SK-N-SH (cell line): ENCODE results near the gene STAP2. TPM values are rescaled to one million over a fixed set of nuclear protein-coding genes. Genes with fewer than 3 reads are reported as not detected.

Source experiments
- CTCF ChIA-PET: fragments of 300-600, 350-600 bp; formaldehyde crosslinking; extraction: SDS; loops from one replicate; lab custom pipeline; 2021; lab: Yijun Ruan, JAX
- POLR2A ChIA-PET: fragments of 350-600 bp; sonication (Branson Sonifier 250); formaldehyde crosslinking; extraction: SDS; loops from one replicate; lab custom pipeline; 2020; ENCODE audit warnings: antibody characterized with exemption, inconsistent platforms; lab: Yijun Ruan, JAX
- DNase-seq: peaks from one replicate; pipeline ENCODE4 v3.0.0; 2012
- H2AFZ ChIP-seq: fragments of 200-600 bp; sonication (generic); 2 replicates; pipeline ENCODE4 v1.8.1; 2016; ENCODE audit warnings: antibody characterized with exemption, mild to moderate bottlenecking, low read depth
- H3F3A ChIP-seq: fragments of 200-600 bp; sonication (generic); replicated peaks from 2 replicates; pipeline ENCODE3; 2016; ENCODE audit warnings: antibody characterized with exemption, mild to moderate bottlenecking; ENCODE audit not compliant: insufficient read depth
- H3K27ac ChIP-seq, 2 experiments: fragments of 200-500 bp in 1 of 2; fragments of 200-600 bp in 1 of 2; sonication (Bioruptor generic) in 1 of 2; sonication (generic), shearing (Covaris generic) in 1 of 2; 2 replicates each; pipeline versions ENCODE4 v1.5.1 to v1.6.1; 2014 to 2016; ENCODE audit warnings: low read depth in 2 of 2, inconsistent platforms in 1 of 2, low read length in 1 of 2, mild to moderate bottlenecking in 1 of 2, mixed read lengths in 1 of 2
- H3K27me3 ChIP-seq: fragments of 200-600 bp; sonication (generic), shearing (Covaris generic); 2 replicates; pipeline ENCODE4 v1.6.1; 2016; ENCODE audit warnings: mixed run types; ENCODE audit not compliant: insufficient read depth
- H3K36me3 ChIP-seq, 2 experiments: fragments of 200-500 bp in 1 of 2; fragments of 200-600 bp in 1 of 2; sonication (Bioruptor generic) in 1 of 2; sonication (generic) in 1 of 2; replicated peaks in 1 of 2; 2 replicates each; pipeline versions ENCODE3 to v1.5.1; 2014 to 2016; ENCODE audit warnings: low read length in 1 of 2, mild to moderate bottlenecking in 1 of 2; ENCODE audit not compliant: insufficient read depth in 2 of 2, control insufficient read depth in 1 of 2
- H3K4me1 ChIP-seq, 2 experiments: fragments of 200-500 bp in 1 of 2; fragments of 200-600 bp in 1 of 2; sonication (Bioruptor generic) in 1 of 2; sonication (generic), shearing (Covaris generic) in 1 of 2; 2 replicates each; pipeline versions ENCODE4 v1.5.1 to v1.6.1; 2014 to 2016; ENCODE audit warnings: low read depth in 1 of 2, low read length in 1 of 2, mixed run types in 1 of 2; ENCODE audit not compliant: insufficient read depth in 2 of 2, control insufficient read depth in 1 of 2
- H3K4me2 ChIP-seq: fragments of 200-600 bp; sonication (generic), shearing (Covaris generic); 2 replicates; pipeline ENCODE4 v1.6.1; 2017; ENCODE audit warnings: mixed run types
- H3K4me3 ChIP-seq, 2 experiments: fragments of 200-500 bp in 1 of 2; fragments of 200-600 bp in 1 of 2; sonication (Bioruptor generic) in 1 of 2; sonication (generic), shearing (Covaris generic) in 1 of 2; 2 replicates each; pipeline versions ENCODE4 v1.5.1 to v1.8.1; 2014 to 2016; ENCODE audit warnings: low read depth in 2 of 2, inconsistent platforms in 1 of 2, low read length in 1 of 2, mild to moderate bottlenecking in 1 of 2, mixed read lengths in 1 of 2, moderate library complexity in 1 of 2
- H3K79me2 ChIP-seq: fragments of 200-600 bp; sonication (generic); 2 replicates; pipeline ENCODE4 v1.8.1; 2017; ENCODE audit warnings: mild to moderate bottlenecking; ENCODE audit not compliant: insufficient read depth
- H3K9ac ChIP-seq: fragments of 200-600 bp; sonication (generic); 2 replicates; pipeline ENCODE4 v1.6.1; 2017; ENCODE audit warnings: mixed run types
- H3K9me2 ChIP-seq: fragments of 200-600 bp; sonication (generic); 2 replicates; pipeline ENCODE4 v1.6.1; 2017; ENCODE audit warnings: mixed run types
- H3K9me3 ChIP-seq: fragments of 200-600 bp; sonication (generic); 2 replicates; pipeline ENCODE4 v1.6.1; 2017; ENCODE audit warnings: mixed run types, mild to moderate bottlenecking, moderate library complexity
- H4K20me1 ChIP-seq: fragments of 200-600 bp; sonication (generic); 2 replicates; pipeline ENCODE4 v1.6.1; 2017; ENCODE audit warnings: mild to moderate bottlenecking, mixed run types; ENCODE audit not compliant: insufficient read depth
- ELF1 ChIP-seq: IDR thresholded peaks from 2 replicates; pipeline ENCODE4 v1.4.0; 2012
- EP300 ChIP-seq, 2 experiments: IDR thresholded peaks; 2 replicates each; pipeline versions ENCODE4 v1.4.0 to v1.6.1; 2012; ENCODE audit warnings: borderline replicate concordance in 1 of 2, low read depth in 1 of 2, low read length in 1 of 2
- EZH2phosphoT487 ChIP-seq: fragments of 200-600 bp; sonication (generic); IDR thresholded peaks from 2 replicates; pipeline ENCODE4 v1.6.1; 2017; ENCODE audit warnings: low read depth, mixed run types, mild to moderate bottlenecking, antibody characterized with exemption, moderate library complexity, borderline replicate concordance
- FOSL2 ChIP-seq: IDR thresholded peaks from 2 replicates; pipeline ENCODE4 v1.4.0; 2012; ENCODE audit warnings: low read depth, mild to moderate bottlenecking, moderate library complexity, borderline replicate concordance
- FOXM1 ChIP-seq: IDR thresholded peaks from 2 replicates; pipeline ENCODE4 v1.4.0; 2012; ENCODE audit warnings: low read depth, mild to moderate bottlenecking
- GABPA ChIP-seq: IDR thresholded peaks from 2 replicates; pipeline ENCODE4 v1.4.0; 2012; ENCODE audit warnings: low read depth, mild to moderate bottlenecking
- GATA2 ChIP-seq: sonication (generic); formaldehyde crosslinking; IDR thresholded peaks from 2 replicates; pipeline ENCODE4 v1.5.0; 2020; ENCODE audit warnings: mild to moderate bottlenecking, missing genetic modification reagents
- MXI1 ChIP-seq: IDR thresholded peaks from 2 replicates; pipeline ENCODE4 v1.6.1; 2012; ENCODE audit warnings: mild to moderate bottlenecking, low read depth, low read length, improper control_type of control experiment
- NFIC ChIP-seq: IDR thresholded peaks from 2 replicates; pipeline ENCODE4 v1.4.0; 2012; ENCODE audit warnings: borderline replicate concordance
- NRF1 ChIP-seq: IDR thresholded peaks from 2 replicates; pipeline ENCODE4 v1.6.1; 2012; ENCODE audit warnings: low read depth, mild to moderate bottlenecking, low read length
- PBX3 ChIP-seq: IDR thresholded peaks from 2 replicates; pipeline ENCODE4; 2012
- RAD21 ChIP-seq: IDR thresholded peaks from 2 replicates; pipeline ENCODE4 v1.6.1; 2012; ENCODE audit warnings: mild to moderate bottlenecking, low read length
- RXRA ChIP-seq: IDR thresholded peaks from 2 replicates; pipeline ENCODE4 v1.4.0; 2012; ENCODE audit warnings: low read depth, mild to moderate bottlenecking, borderline replicate concordance
- SMC3 ChIP-seq: IDR thresholded peaks from 2 replicates; pipeline ENCODE4 v1.6.1; 2012; ENCODE audit warnings: low read depth, low read length, improper control_type of control experiment
- TEAD4 ChIP-seq: IDR thresholded peaks from 2 replicates; pipeline ENCODE4 v1.4.0; 2012; ENCODE audit warnings: mild to moderate bottlenecking, borderline replicate concordance; ENCODE audit not compliant: insufficient read depth
- USF1 ChIP-seq: IDR thresholded peaks from 2 replicates; pipeline ENCODE4 v1.4.0; 2012; ENCODE audit warnings: low read depth, borderline replicate concordance
- YY1 ChIP-seq: IDR thresholded peaks from 2 replicates; pipeline ENCODE4 v1.4.0; 2012; ENCODE audit warnings: low read depth, mild to moderate bottlenecking
- WGBS: methylation state at CpG from one replicate; pipeline ENCODE4 v1.1.6; 2017; ENCODE audit warnings: low lambda C conversion rate; 5-methylcytosine and 5-hydroxymethylcytosine counted together
- polyA plus RNA-seq, 3 experiments: library from polyadenylated mRNA; depleted of rRNA; stranded (reverse); fragments of >200 nt; gene quantifications; 2 replicates each; pipeline ENCODE4 v1.2.3, GENCODE V29; 2012
- TF ChIP-seq, protein P1 (sequence below): fragments of 200-600 bp; sonication (generic); IDR thresholded peaks from 2 replicates; pipeline ENCODE4 v1.6.1; 2017; ENCODE audit warnings: antibody characterized with exemption, mild to moderate bottlenecking, moderate library complexity

Gene STAP2
- polyA plus RNA-seq, 1 of the 3 experiments (the other 2 are of a cell fraction), result 7.6 TPM

DNA sequence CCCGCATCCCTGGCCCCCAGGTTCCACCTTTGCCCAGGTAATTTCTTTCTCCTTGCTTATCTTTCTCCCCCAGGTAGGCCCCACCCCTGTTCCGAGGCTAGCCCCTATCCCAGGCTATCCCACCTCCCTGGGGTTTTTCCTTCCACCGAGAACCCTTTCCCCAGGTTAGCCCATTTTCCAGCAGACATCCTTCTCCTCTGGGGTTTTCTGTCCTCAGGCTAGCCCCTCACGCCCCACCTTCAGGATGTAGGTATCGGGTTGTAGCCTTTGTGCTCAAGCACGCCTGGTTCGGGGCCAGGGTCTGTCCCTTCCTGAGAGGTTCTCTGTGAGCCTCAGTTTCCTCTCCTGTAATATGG lies 33.4 kb downstream of the STAP2 start:
- H3K36me3 ChIP-seq, result peaks cover 4 to 7% of the 10 kb centered on the region in 2 experiments
- no peaks in the 10 kb centered on the region for H3K9me2 ChIP-seq
- ChIA-PET CTCF (interaction anchor here (1.2 to 4.2 kb wide), 4 partner anchors 10 to 48 kb away, joined by 3 to 22 read pairs (median 8); no protein-coding TSS in a partner anchor), POLR2A (interaction anchor here (2.0 kb wide), 1 partner anchor 38 kb away, joined by 13 read pairs; the partner anchor contains the start of gene MPND)
- no peak overlapping the region for H2AFZ ChIP-seq
- H3K9ac ChIP-seq, result no peak overlapping the region
- 0 out of 2 replicates have a peak overlapping the region, but pooled peaks have one; percentile 24 for H3K4me2 ChIP-seq
- no peak for TF ChIP-seq EP300 (IDR thresholded peaks at IDR 0.05; ENCODE audit: borderline replicate concordance in 1 of 2, low read depth in 1 of 2, low read length in 1 of 2)
- TF ChIP-seq, protein P1, sequence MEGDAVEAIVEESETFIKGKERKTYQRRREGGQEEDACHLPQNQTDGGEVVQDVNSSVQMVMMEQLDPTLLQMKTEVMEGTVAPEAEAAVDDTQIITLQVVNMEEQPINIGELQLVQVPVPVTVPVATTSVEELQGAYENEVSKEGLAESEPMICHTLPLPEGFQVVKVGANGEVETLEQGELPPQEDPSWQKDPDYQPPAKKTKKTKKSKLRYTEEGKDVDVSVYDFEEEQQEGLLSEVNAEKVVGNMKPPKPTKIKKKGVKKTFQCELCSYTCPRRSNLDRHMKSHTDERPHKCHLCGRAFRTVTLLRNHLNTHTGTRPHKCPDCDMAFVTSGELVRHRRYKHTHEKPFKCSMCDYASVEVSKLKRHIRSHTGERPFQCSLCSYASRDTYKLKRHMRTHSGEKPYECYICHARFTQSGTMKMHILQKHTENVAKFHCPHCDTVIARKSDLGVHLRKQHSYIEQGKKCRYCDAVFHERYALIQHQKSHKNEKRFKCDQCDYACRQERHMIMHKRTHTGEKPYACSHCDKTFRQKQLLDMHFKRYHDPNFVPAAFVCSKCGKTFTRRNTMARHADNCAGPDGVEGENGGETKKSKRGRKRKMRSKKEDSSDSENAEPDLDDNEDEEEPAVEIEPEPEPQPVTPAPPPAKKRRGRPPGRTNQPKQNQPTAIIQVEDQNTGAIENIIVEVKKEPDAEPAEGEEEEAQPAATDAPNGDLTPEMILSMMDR, result no peak
- no peak for TF ChIP-seq FOSL2
- no peak for TF ChIP-seq SMC3
- no peak for TF ChIP-seq GABPA
- H3K9me3 ChIP-seq, result no peaks in the 10 kb centered on the region
- H3K4me3 ChIP-seq, result peak overlapping the region in 1 of 2 experiments; percentile 43; a peak in 2 of 4 replicates
- DNase-seq, result no peak
- H4K20me1 ChIP-seq, result no peaks in the 10 kb centered on the region
- 85% methylated on average over 7 of the region's 7 CpGs for WGBS
- H3K79me2 ChIP-seq, result no peaks in the 10 kb centered on the region
- H3F3A ChIP-seq, result no peaks in the 10 kb centered on the region
- no peaks in the 10 kb centered on the region for H3K27me3 ChIP-seq
- no peak overlapping the region for H3K27ac ChIP-seq
- peaks cover 0 to 16% of the 10 kb centered on the region in 2 experiments; a peak in 1 of 4 replicates for H3K4me1 ChIP-seq

DNA sequence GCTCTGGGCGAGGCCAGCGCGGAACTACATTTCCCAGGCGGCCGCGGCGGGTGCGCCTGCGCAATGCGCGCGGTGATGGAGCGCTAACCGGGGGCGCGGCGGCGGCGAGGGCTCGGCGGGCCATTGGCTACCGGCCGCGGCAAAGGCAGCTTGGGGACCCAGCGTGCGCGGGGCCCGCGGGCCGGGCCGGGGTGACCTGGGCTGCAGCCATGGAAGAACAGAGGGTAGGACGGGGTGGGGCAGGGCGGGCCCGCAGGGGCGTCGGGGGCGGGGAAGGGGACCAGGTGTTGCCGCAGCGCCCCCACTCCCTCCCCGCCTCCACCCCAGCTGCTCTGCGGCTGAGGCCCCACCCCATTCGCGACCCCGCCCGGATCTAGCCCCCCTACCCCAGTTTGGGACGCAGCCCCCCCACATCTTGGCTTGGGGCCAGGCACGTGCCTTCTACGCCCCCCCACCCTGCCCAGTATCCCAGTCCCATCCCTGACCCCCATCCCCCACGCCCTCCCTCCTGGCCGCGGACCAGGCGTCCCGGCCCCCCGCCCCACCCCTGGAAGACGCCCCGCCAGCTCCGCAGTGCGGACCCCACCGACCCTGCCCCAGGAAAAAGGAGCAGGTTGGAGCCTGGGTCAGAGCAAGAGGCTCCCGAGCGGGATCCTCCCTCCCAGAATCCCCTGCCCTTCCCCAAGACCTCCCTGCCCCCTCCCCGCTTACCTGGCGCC lies 33.9 kb downstream of the STAP2 start, which contains the start of gene FSD1:
FSD1 (plus strand) TSS at position 61 of the 719 bp plus-strand sequence; CDS start at position 210, 149 bp downstream.
- H3K36me3 ChIP-seq, result peaks cover 4 to 7% of the 10 kb centered on the region in 2 experiments
- no peaks in the 10 kb centered on the region for H3F3A ChIP-seq
- peak within 1 kb of the TSS; percentile 39; the same call in 1 of the 2 replicates for H3K4me2 ChIP-seq
- no peaks in the 10 kb centered on the region for H3K27me3 ChIP-seq
- peak within 1 kb of the TSS; percentile 43 to 51; a peak in 3 of 4 replicates for H3K4me3 ChIP-seq
- peaks cover 0 to 16% of the 10 kb centered on the region in 2 experiments; a peak in 1 of 4 replicates for H3K4me1 ChIP-seq
- no peak within 1 kb of the TSS for H3K9ac ChIP-seq
- H3K9me3 ChIP-seq, result no peaks in the 10 kb centered on the region
- H3K79me2 ChIP-seq, result no peaks in the 10 kb centered on the region
- H4K20me1 ChIP-seq, result no peaks in the 10 kb centered on the region
- ChIA-PET CTCF (interaction anchor here (1.2 to 4.2 kb wide), 4 partner anchors 9 to 48 kb away, joined by 3 to 22 read pairs (median 8); no protein-coding TSS in a partner anchor), POLR2A (interaction anchor here (2.0 kb wide), 1 partner anchor 39 kb away, joined by 13 read pairs; the partner anchor contains the start of gene MPND)
- no peaks in the 10 kb centered on the region for H3K9me2 ChIP-seq
- no peak within 1 kb of the TSS for H2AFZ ChIP-seq
- DNase-seq, result peak; percentile 99
- 16% methylated on average over 11 of the region's 63 CpGs for WGBS
- no peak within 1 kb of the TSS; a peak in 1 of 4 replicates for H3K27ac ChIP-seq
- no peak for TF ChIP-seq RAD21
- TF ChIP-seq USF1, result no peak
- no peak for TF ChIP-seq RXRA
- no peak for TF ChIP-seq GABPA
- TF ChIP-seq GATA2 (CRISPR knock-in tag), result no peak
- peak; percentile 86 for TF ChIP-seq NRF1
- TF ChIP-seq MXI1, result peak; percentile 28; the same call in 1 of the 2 replicates
- TF ChIP-seq SMC3, result no peak
- no peak for TF ChIP-seq FOXM1
- TF ChIP-seq YY1, result no peak
- TF ChIP-seq EZH2phosphoT487, result no peak
- TF ChIP-seq TEAD4, result no peak
- TF ChIP-seq PBX3, result no peak
- no peak for TF ChIP-seq NFIC
- no peak for TF ChIP-seq ELF1
- TF ChIP-seq, protein P1, result no peak
